ENCODE results near the gene DHX8.

GRCh38 chr17:43548689-43549379 is 65.1 kb downstream of the DHX8 start:
- TF ChIP-seq CTCF (IDR thresholded peaks at IDR 0.05) (no peak), POLR2AphosphoS5 (IDR thresholded peaks at IDR 0.05) (no peak)

Measured in esophagus muscularis mucosa (tissue), 3 donors.